GM18870 (cell line): ENCODE measurements around the gene FOLR2.

Experiments used
- ATAC-seq: cut with Tn5 transposase; IDR thresholded peaks from one replicate; pipeline ENCODE4 v1.9.1; 2021; ENCODE audit warnings: moderate library complexity; ENCODE audit not compliant: unreplicated experiment

FOLR2 gene

DNA sequence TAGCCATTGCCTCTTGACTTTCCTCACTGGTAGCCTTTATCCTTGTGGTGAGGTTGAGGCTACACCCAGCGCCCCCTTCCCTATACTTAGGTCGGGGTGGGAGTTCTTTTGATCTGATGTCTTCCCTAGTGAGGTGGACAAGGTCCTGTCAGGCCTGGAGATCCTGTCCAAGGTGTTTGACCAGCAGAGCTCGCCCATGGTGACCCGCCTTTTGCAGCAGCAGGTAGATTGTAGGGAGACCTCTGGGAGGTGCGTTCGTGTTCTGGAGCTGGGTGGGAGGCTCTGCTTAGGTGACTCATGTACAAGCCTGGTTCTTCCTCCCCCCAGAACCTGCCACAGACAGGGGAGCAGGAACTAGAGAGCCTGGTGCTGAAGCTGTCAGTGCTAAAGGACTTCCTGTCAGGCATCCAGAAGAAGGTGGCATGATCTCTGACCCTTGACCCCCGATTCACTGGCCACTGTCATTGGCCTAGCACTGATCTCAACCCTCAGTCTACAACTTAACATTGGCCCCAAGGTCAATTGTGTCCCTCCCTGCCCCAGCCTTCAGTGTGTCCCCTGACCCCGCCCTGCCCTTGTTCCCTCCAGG, 12.8 kb downstream of the FOLR2 start:
- ATAC-seq: no peak

DNA sequence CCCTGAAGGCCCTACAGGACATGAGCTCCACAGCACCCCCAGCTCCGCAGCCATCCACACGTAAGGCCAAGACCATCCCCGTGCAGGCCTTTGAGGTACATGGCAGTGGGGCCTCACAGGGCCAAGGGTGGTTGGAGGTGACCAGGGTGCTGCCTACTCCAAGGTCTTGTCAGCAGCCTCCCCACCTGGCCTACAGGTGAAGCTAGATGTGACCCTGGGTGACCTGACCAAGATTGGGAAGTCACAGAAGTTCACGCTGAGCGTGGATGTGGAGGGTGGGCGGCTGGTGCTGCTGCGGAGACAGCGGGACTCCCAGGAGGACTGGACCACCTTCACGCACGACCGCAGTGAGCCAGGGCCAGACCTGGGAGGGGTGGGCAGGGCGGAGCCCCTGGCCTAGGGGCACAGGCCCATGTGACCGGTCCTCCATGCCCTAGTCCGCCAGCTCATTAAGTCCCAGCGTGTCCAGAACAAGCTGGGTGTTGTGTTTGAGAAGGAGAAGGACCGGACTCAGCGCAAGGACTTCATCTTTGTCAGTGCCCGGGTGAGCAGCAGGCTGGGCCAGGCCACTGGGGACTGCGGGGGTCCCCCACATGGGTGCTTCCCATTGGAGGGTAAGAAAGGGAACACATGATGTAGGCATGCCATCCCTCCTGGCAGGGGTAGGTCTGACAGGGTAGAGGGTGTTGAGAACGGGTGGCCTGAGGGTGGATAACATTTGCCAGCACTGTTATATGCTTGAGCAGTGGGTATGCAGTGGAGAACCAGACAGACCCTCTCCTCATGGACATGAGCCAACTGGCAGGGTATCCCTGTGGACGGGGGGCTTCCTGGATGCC, 13.6 kb downstream of the FOLR2 start:
- no peak for ATAC-seq

GRCh38 chr11:72230764-72231365, 14.3 kb downstream of the FOLR2 start:
- no peak for ATAC-seq

DNA sequence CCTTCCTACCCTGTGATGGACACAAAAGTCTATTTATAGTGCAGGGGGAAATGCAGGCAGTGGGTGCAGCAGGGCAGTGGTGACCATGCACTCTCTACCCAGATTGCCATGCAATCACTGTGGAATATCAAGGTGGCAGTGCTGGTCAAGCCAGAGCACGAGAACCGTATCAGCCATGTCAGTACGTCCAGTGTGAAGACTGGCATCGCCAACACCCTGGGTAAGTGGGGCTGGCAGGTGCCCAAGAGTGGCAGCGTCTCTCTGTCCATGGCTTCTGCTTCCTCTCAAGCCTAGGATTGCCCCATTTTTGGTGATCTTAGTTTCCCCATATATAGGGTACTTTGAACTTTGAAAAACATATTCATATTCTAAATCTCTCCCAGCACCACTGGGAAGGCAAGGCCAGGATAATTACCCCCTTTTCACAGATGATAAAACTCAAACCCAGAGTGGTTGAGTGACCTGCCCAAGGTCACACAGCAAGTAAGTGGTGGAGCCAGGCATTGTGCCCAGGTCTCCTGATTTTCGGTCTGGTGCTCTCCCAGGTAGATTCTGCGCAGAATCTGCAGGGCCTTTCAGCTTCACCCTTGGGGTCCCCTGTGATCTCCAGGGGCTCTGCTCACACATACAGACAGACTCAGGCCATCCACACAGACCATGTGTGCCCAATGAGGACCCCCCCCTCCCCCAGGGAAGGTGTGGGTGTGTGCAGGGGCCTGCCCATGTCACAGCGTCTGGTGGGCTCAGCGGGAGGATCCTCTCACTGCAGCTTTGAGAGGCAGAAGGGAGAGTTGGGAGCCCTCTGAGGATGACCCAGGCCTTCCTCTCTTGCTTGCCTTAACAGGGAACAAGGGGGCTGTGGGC, 15.0 kb downstream of the FOLR2 start:
- ATAC-seq: no peak

DNA sequence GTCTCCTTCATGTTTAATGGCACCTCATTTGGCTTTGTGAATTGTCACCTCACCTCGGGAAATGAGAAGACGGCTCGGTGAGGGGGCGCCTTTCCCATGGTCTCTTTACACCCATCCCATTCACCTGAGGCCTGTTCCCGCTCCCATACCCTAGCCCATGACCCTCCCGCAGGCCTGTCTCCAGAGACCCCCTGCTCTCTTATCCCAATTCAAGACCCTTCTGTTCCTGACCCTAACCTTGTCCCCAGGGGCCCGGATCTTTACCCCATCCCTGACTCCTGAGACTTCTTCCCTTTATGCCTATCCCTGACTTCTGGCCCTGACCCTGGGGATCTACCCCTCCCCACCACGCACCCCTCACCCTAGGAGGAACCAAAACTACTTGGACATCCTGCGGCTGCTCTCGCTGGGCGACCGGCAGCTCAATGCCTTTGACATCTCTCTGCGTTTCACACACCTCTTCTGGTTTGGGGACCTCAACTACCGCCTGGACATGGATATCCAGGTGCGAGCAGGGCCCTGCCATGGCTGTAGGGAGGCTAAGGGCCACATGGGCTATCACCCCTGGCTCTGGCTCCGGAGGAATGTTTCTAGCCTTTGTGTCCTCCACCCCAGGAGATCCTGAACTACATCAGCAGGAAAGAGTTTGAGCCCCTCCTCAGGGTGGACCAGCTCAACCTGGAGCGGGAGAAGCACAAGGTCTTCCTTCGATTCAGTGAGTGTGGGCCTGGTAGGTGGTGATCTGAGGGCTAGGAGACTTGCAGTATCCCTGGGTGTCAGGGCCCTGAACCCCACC, 15.9 kb downstream of the FOLR2 start:
- ATAC-seq: no peak

DNA sequence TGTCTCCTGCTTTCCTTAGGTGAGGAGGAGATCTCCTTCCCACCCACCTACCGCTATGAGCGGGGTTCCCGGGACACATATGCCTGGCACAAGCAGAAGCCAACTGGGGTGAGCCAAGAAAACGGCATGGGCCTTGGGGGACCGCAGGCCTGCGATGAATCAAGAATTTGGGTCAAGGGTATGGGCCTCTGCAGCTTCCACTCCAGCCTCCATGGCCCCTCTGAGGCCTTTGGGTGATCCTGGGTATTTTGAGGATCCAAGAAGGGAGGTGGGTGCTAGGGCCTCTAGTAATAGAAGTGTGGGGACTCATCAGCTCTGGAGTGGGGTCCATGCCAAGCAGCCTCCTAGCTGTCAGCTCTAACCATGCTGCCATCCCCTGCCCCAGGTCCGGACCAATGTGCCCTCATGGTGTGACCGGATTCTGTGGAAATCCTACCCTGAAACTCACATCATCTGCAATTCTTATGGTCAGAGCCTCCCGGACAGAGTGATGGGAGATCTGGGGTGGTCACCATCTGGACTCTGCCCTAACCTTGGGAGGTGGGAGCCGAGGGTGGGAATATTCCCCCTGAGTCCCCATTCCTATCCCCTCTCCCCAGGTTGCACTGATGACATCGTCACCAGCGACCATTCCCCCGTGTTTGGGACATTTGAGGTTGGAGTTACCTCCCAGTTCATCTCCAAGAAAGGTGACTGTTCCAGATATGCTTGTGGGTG, 16.6 kb downstream of the FOLR2 start:
- ATAC-seq: no peak

- no peak for ATAC-seq
Measured at GRCh38 chr11:72233773-72234513, 17.3 kb downstream of the FOLR2 start.

DNA sequence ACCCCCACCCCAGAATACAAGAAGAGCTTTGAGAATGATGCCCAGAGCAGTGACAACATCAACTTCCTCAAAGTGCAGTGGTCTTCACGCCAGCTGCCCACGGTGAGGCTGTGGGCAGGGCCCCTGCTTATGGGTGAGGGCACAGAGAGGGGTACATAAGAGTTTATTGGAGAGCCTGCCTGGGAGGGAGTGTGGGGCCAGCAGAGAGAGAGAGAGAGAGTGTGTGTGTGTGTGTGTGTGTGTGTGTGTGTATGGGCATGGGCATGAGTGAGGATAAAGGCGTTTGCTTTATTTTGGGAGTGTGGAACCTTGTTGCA, 17.9 kb downstream of the FOLR2 start:
- ATAC-seq: no peak

- no peak for ATAC-seq
Measured at GRCh38 chr11:72234920-72235319, 18.3 kb downstream of the FOLR2 start.

DNA sequence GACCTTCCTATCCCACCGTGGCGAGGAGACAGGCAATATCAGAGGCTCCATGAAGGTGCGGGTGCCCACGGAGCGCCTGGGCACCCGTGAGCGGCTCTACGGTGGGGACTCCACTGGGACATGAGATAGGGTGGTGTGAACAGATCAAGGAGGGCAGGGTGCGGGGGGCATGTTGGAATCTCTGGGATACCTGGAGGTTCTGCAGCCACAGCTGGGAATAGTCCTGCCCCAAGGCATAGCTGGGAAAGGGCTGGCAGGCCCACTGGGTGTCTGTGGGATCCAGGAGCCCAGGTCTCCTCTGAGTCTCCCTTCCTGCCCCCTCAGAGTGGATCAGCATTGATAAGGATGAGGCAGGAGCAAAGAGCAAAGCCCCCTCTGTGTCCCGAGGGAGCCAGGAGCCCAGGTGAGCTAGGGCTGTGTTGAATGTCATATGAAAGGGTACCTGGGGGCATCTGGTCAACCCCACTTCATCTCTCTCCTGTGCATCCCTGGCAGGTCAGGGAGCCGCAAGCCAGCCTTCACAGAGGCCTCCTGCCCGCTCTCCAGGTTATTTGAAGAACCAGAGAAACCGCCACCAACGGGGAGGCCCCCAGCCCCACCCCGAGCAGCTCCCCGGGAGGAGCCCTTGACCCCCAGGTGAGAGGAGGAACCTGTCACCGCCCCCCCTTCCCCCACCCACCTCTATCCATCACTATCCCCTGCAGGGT, 18.9 kb downstream of the FOLR2 start:
- ATAC-seq: no peak

- ATAC-seq: no peak
Measured at GRCh38 chr11:72236083-72236697, 19.6 kb downstream of the FOLR2 start.

DNA sequence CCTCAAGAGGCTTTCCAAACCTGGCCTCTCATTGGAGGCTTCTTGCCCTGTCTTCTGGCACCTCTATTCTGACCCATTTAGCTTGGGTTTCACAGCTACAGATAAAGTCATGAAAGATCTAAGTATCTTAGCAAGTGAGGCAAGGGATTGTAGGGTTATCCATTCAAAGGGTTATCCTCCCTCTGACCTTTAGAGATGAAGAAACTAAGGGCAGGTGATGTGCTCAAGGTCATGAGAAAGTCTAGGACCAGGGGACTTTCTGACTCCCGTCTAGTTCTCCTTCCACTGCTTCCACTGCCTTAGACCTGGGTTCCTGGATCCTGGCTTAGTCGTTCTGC, 20.1 kb downstream of the FOLR2 start:
- no peak for ATAC-seq

DNA sequence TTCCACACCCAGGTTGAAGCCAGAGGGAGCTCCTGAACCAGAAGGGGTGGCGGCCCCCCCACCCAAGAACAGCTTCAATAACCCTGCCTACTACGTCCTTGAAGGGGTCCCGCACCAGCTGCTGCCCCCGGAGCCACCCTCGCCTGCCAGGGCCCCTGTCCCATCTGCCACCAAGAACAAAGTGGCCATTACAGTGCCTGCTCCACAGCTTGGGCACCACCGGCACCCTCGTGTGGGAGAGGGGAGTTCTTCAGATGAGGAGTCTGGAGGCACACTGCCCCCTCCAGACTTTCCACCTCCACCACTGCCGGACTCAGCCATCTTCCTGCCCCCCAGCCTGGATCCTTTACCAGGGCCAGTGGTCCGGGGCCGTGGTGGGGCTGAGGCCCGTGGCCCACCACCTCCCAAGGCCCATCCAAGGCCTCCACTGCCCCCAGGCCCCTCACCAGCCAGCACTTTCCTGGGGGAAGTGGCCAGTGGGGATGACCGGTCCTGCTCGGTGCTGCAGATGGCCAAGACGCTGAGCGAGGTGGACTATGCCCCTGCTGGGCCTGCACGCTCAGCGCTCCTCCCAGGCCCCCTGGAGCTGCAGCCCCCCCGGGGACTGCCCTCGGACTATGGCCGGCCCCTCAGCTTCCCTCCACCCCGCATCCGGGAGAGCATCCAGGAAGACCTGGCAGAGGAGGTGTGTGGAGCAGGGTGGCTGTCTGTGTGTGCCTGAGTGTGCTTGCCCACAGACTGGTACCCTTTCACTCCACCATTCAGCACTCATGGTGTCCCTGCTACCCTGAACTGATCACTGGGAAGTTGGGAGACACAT, 20.7 kb downstream of the FOLR2 start:
- no peak for ATAC-seq

GRCh38 chr11:72238040-72238450, 21.5 kb downstream of the FOLR2 start:
- no peak for ATAC-seq

GRCh38 chr11:72238492-72239312, 22.1 kb downstream of the FOLR2 start:
- ATAC-seq: no peak

GRCh38 chr11:72239313-72239848, 22.8 kb downstream of the FOLR2 start:
- ATAC-seq: no peak
